ENCODE measurements around the gene KLHL4. TPM values are rescaled to one million over a fixed set of nuclear protein-coding genes. Genes with fewer than 3 reads are reported as not detected.

Gene KLHL4
- total RNA-seq, 1 experiment from 2014 or later: 1.1 TPM

- peak overlapping the region; percentile 45 for H3K27ac ChIP-seq (ENCODE audit: low read length)
These were observed 1.8 kb upstream of the KLHL4 start for GRCh38 chrX:87515836-87516235.

GRCh38 chrX:87516717-87517121 is 883 bp upstream of the KLHL4 start:
- ChIA-PET POLR2A (ENCODE audit: unreplicated experiment) (no interaction called here), CTCF (no interaction called here)
- Histone ChIP-seq H3K4me1 (ENCODE audit: insufficient read depth, low read length) (peaks cover 17% of the 10 kb centered on the region), H3K27me3 (ENCODE audit: low read length) (no peaks in the 10 kb centered on the region), H3K79me2 (ENCODE audit: low read length) (no peaks in the 10 kb centered on the region), H3K9ac (ENCODE audit: low read length) (peak overlapping the region; percentile 43; the same call in 1 of the 2 replicates), H2AFZ (ENCODE audit: low read length) (no peak overlapping the region), H3K9me2 (replicated peaks; ENCODE audit: low read length) (no peaks in the 10 kb centered on the region), H3K4me2 (ENCODE audit: low read length) (peak overlapping the region; percentile 87), H3K9me3 (ENCODE audit: low read length) (no peaks in the 10 kb centered on the region), H4K20me1 (ENCODE audit: low read length) (no peaks in the 10 kb centered on the region), H3F3A (ENCODE audit: low read length, unreplicated experiment) (no peaks in the 10 kb centered on the region), H3K36me3 (ENCODE audit: low read depth, low read length) (no peaks in the 10 kb centered on the region), H3K27ac (ENCODE audit: low read length) (peak overlapping the region; percentile 83), H3K4me3 (ENCODE audit: low read length) (peak overlapping the region; percentile 68)
- peak; percentile 68 for ATAC-seq
- intact Hi-C loops (cut with micrococcal nuclease): loop anchor here (1.0 to 5.0 kb wide), 5 partner anchors 43 to 178 kb away; no protein-coding TSS in a partner anchor
- peak; percentile 76 for DNase-seq
- no peak for TF ChIP-seq EZH2phosphoT487 (IDR thresholded peaks at IDR 0.05; ENCODE audit: borderline replicate concordance, low read length)
- no peak for TF ChIP-seq CTCF (conservative IDR thresholded peaks at IDR 0.05; ENCODE audit: low read depth, low read length)
- TF ChIP-seq EZH2 (IDR thresholded peaks at IDR 0.05; ENCODE audit: low read length, unreplicated experiment): no peak
- BruUV-seq (replicated peaks): no TSS peak

More at GRCh38 chrX:87515836-87516235, 1.8 kb upstream of the KLHL4 start:
- intact Hi-C loops (cut with micrococcal nuclease): loop anchor here (1.0 to 5.0 kb wide), 4 partner anchors 43 to 177 kb away; no protein-coding TSS in a partner anchor
- H3K79me2 ChIP-seq (ENCODE audit: low read length): no peaks in the 10 kb centered on the region
- DNase-seq (no peak), ATAC-seq (no peak)
- H2AFZ ChIP-seq (ENCODE audit: low read length): no peak overlapping the region
- H3K27me3 ChIP-seq (ENCODE audit: low read length): no peaks in the 10 kb centered on the region
- H3K4me3 ChIP-seq (ENCODE audit: low read length): no peak overlapping the region
- no TSS peak for BruUV-seq (replicated peaks)
- no peaks in the 10 kb centered on the region for H3K9me2 ChIP-seq (replicated peaks; ENCODE audit: low read length)
- no peaks in the 10 kb centered on the region for H3K36me3 ChIP-seq (ENCODE audit: low read depth, low read length)
- peaks cover 17% of the 10 kb centered on the region for H3K4me1 ChIP-seq (ENCODE audit: insufficient read depth, low read length)
- no peaks in the 10 kb centered on the region for H3K9me3 ChIP-seq (ENCODE audit: low read length)
- H3F3A ChIP-seq (ENCODE audit: low read length, unreplicated experiment): no peaks in the 10 kb centered on the region
- H4K20me1 ChIP-seq (ENCODE audit: low read length): no peaks in the 10 kb centered on the region
- CTCF ChIA-PET: no interaction called here
- TF ChIP-seq EZH2 (IDR thresholded peaks at IDR 0.05; ENCODE audit: low read length, unreplicated experiment): no peak
- TF ChIP-seq EZH2phosphoT487 (IDR thresholded peaks at IDR 0.05; ENCODE audit: borderline replicate concordance, low read length): no peak
- TF ChIP-seq CTCF (conservative IDR thresholded peaks at IDR 0.05; ENCODE audit: low read depth, low read length): no peak
- H3K4me2 ChIP-seq (ENCODE audit: low read length): peak overlapping the region; percentile 87; the same call in 1 of the 2 replicates
- H3K9ac ChIP-seq (ENCODE audit: low read length): no peak overlapping the region
- POLR2A ChIA-PET (ENCODE audit: unreplicated experiment): no interaction called here

GRCh38 chrX:87518504-87518903 is 902 bp downstream of the KLHL4 start:
- Histone ChIP-seq H3K4me2 (ENCODE audit: low read length) (peak overlapping the region; percentile 87), H3K4me1 (ENCODE audit: insufficient read depth, low read length) (peaks cover 17% of the 10 kb centered on the region), H3K9me3 (ENCODE audit: low read length) (no peaks in the 10 kb centered on the region), H3K4me3 (ENCODE audit: low read length) (peak overlapping the region; percentile 68), H2AFZ (ENCODE audit: low read length) (peak overlapping the region; percentile 58), H3K27me3 (ENCODE audit: low read length) (no peaks in the 10 kb centered on the region), H3K79me2 (ENCODE audit: low read length) (no peaks in the 10 kb centered on the region), H3K36me3 (ENCODE audit: low read depth, low read length) (no peaks in the 10 kb centered on the region), H4K20me1 (ENCODE audit: low read length) (no peaks in the 10 kb centered on the region), H3F3A (ENCODE audit: low read length, unreplicated experiment) (no peaks in the 10 kb centered on the region), H3K27ac (ENCODE audit: low read length) (peak overlapping the region; percentile 83), H3K9ac (ENCODE audit: low read length) (peak overlapping the region; percentile 58; the same call in 1 of the 2 replicates), H3K9me2 (replicated peaks; ENCODE audit: low read length) (no peaks in the 10 kb centered on the region)
- TF ChIP-seq CTCF (conservative IDR thresholded peaks at IDR 0.05; ENCODE audit: low read depth, low read length): no peak
- TF ChIP-seq EZH2 (IDR thresholded peaks at IDR 0.05; ENCODE audit: low read length, unreplicated experiment): no peak
- TF ChIP-seq EZH2phosphoT487 (IDR thresholded peaks at IDR 0.05; ENCODE audit: borderline replicate concordance, low read length): no peak
- peak; percentile 23 for ATAC-seq
- intact Hi-C loops (cut with micrococcal nuclease): loop anchor here (5.0 kb wide), 2 partner anchors 111 to 144 kb away; no protein-coding TSS in a partner anchor
- BruUV-seq (replicated peaks): no TSS peak
- DNase-seq: peak; percentile 33
- ChIA-PET CTCF (no interaction called here), POLR2A (ENCODE audit: unreplicated experiment) (no interaction called here)
